ENCODE data around the gene SIAH1. TPM values are rescaled to one million over a fixed set of nuclear protein-coding genes. Genes with fewer than 3 reads are reported as not detected.
"Not testable (repeated sequence)": the region's sequence is repeated elsewhere in the genome, so short reads cannot be mapped to it uniquely, and the experiment has no call there.

Gene SIAH1
- total and polyA plus RNA-seq, 9 donors, result 24.3 to 36.4 (median 27.3) TPM

DNA sequence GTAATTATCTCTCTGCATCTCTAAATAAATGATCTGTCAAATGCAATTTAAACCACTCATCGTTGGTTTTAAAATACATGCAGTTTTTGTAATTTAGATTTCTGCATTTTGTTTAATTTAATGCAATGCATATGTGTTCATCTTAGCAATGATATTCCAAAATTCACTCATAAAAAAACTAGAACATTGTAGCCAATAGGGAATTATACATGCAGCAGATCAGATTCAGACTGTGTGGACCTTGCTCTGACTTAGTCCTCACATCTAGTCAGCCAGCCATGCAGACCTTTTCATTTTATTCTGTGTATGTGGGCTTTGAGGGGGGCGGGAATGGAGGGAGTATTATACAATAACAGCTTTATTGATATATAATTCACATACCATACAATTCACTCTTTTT is 37.3 kb upstream of the SIAH1 start:
- Histone ChIP-seq H3K4me3 (no peak overlapping the region), H3K27ac (no peak overlapping the region), H3K27me3 (no peaks in the 10 kb centered on the region), H3K36me3 (no peaks in the 10 kb centered on the region), H3K9me3 (peaks cover 0 to 3% of the 10 kb centered on the region in 2 donors), H3K4me1 (ENCODE audit: insufficient read depth) (no peaks in the 10 kb centered on the region)
- intact Hi-C loops (cut with DNase I), result no loop called here
- no peak for TF ChIP-seq EP300 (IDR thresholded peaks at IDR 0.05)
- no peak for DNase-seq
- WGBS, 3 donors, result 72 to 80% (median 80%) methylated on average over 2 of the region's 2 CpGs

DNA sequence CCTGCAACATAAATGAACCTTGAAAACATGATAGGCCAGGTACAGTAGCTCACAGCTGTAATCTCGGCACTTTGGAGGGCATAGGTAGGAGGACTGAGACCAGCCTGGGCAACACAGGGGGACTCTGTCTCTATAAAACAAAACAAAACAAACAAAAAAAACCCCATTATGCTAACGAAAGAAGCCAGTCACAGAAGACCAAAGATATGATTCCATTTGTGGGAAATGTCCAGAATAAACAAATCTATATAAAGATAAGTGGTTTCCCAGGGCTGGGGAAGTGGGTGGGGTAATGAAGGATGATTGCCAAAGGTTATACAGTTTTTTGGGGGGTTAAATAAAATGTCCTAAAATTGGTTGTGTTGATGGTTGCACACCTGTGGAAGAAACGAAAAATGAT is 36.5 kb upstream of the SIAH1 start:
- DNase-seq, result no peak
- no peak overlapping the region for H3K27ac ChIP-seq
- H3K4me1 ChIP-seq (ENCODE audit: insufficient read depth), result no peaks in the 10 kb centered on the region
- whole genome bisulfite sequencing, 3 donors, result 56 to 62% (median 61%) methylated on average over 3 of the region's 3 CpGs
- TF ChIP-seq POLR2A (IDR thresholded peaks at IDR 0.05), result no peak
- no peak for TF ChIP-seq EP300 (IDR thresholded peaks at IDR 0.05)
- TF ChIP-seq, protein P1, sequence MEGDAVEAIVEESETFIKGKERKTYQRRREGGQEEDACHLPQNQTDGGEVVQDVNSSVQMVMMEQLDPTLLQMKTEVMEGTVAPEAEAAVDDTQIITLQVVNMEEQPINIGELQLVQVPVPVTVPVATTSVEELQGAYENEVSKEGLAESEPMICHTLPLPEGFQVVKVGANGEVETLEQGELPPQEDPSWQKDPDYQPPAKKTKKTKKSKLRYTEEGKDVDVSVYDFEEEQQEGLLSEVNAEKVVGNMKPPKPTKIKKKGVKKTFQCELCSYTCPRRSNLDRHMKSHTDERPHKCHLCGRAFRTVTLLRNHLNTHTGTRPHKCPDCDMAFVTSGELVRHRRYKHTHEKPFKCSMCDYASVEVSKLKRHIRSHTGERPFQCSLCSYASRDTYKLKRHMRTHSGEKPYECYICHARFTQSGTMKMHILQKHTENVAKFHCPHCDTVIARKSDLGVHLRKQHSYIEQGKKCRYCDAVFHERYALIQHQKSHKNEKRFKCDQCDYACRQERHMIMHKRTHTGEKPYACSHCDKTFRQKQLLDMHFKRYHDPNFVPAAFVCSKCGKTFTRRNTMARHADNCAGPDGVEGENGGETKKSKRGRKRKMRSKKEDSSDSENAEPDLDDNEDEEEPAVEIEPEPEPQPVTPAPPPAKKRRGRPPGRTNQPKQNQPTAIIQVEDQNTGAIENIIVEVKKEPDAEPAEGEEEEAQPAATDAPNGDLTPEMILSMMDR (IDR thresholded peaks at IDR 0.05), result no peak
- intact Hi-C loops (cut with DNase I), result no loop called here
- no peaks in the 10 kb centered on the region for H3K36me3 ChIP-seq
- H3K4me3 ChIP-seq, result no peak overlapping the region
- peaks cover 0 to 3% of the 10 kb centered on the region in 2 donors for H3K9me3 ChIP-seq
- H3K27me3 ChIP-seq, result no peaks in the 10 kb centered on the region

DNA sequence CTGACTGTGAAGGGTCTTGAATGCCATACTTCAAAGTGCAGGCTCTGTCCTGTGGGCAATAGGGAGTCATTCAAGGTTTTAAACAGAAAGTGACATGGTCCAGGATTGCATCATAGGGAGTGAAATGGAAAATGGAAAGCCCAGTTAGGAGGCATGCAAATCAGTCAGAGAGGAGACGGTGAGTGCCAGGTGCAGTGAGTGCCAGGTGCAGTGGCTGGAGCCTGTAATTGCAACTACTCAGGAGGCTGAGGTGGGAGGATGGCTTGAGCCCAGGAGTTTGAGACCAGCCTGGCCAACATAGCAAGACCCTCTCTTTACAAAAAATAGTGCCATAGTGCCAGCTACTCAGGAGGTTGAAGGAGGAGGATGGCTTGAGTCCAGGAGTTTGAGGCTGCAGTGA is 35.2 kb upstream of the SIAH1 start:
- intact Hi-C loops (cut with DNase I), result no loop called here

DNA sequence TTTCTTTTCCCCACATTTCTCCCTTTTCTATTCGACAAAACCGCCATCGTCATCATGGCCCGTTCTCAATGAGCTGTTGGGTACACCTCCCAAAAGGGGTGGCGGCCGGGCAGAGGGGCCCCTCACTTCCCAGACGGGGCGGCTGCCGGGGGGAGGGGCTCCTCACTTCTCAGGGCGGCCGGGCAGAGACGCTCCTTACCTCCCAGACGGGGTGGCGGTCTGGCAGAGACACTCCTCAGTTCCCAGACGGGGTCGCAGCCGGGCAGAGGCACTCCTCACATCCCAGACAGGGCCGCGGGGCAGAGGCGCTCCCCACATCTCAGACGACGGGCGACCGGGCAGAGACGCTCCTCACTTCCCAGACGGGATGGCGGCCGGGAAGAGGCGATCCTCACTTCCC is 31.4 kb upstream of the SIAH1 start:
- DNase-seq; H3K9me3 ChIP-seq; H3K4me1 ChIP-seq (ENCODE audit: insufficient read depth); H3K27ac ChIP-seq; H3K27me3 ChIP-seq; H3K36me3 ChIP-seq; H3K4me3 ChIP-seq; intact Hi-C loops (cut with DNase I): not testable (repeated sequence)
- WGBS, 3 donors, result 94 to 96% (median 96%) methylated on average over 28 to 29 of the region's 29 CpGs

More for the DNA sequence above, 35.2 kb upstream of the SIAH1 start:
- no peak for DNase-seq
- TF ChIP-seq POLR2A (IDR thresholded peaks at IDR 0.05), result no peak
- TF ChIP-seq, protein P1 (IDR thresholded peaks at IDR 0.05), result no peak
- TF ChIP-seq EP300 (IDR thresholded peaks at IDR 0.05), result no peak
- WGBS, 3 donors, result 73 to 96% (median 81%) methylated on average over 1 of the region's 1 CpG
- H3K4me1 ChIP-seq (ENCODE audit: insufficient read depth), result no peaks in the 10 kb centered on the region
- no peaks in the 10 kb centered on the region for H3K36me3 ChIP-seq
- no peaks in the 10 kb centered on the region for H3K27me3 ChIP-seq
- H3K9me3 ChIP-seq, result peaks cover 0 to 3% of the 10 kb centered on the region in 2 donors
- no peak overlapping the region for H3K4me3 ChIP-seq
- no peak overlapping the region for H3K27ac ChIP-seq

DNA sequence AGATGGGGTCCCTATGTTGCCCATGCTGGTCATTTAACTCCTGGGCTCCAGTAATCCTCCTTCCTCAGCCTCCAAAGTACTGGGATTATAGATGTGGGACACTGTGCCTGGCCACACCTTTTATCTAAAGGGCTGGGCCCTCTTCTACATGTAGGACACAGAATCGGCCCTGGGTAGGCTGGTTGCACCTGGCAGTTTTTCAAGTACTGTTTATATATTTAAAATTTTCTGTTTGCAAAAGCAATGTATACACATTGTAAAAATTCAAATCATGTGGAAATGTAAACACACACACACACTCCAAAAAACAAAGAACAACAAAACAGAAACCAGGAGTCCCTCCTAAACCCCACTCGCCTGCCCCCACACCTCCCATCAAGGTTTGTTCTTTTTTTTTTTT is 28.1 kb upstream of the SIAH1 start:
- intact Hi-C loops (cut with DNase I), result no loop called here
- no peak for TF ChIP-seq POLR2A (IDR thresholded peaks at IDR 0.05)
- TF ChIP-seq EP300 (IDR thresholded peaks at IDR 0.05), result no peak
- TF ChIP-seq, protein P1 (IDR thresholded peaks at IDR 0.05), result no peak
- Histone ChIP-seq H3K27ac (no peak overlapping the region), H3K4me1 (ENCODE audit: insufficient read depth) (peaks cover 8% of the 10 kb centered on the region), H3K36me3 (no peaks in the 10 kb centered on the region), H3K4me3 (no peak overlapping the region), H3K27me3 (no peaks in the 10 kb centered on the region), H3K9me3 (no peaks in the 10 kb centered on the region)
- DNase-seq, result no peak
- WGBS, 3 donors, result 64 to 70% (median 65%) methylated on average over 2 of the region's 2 CpGs
